CD4-positive, CD25-positive, alpha-beta regulatory T cell (primary cell): Measurements from ENCODE around the gene REPIN1. TPM values are rescaled to one million over a fixed set of nuclear protein-coding genes. Genes with fewer than 3 reads are reported as not detected.

ENCODE experiments used
- ATAC-seq, 2 donors: fragments of 150-1000 bp; cut with Tn5 transposase; one replicate each; pipeline ENCODE4 v1.10.0; 2021; ENCODE audit warnings: low read depth in 2 of 2, moderate number of reproducible peaks in 2 of 2, moderate library complexity in 1 of 2
- DNase-seq, 3 donors: peaks; one replicate each; pipeline versions ENCODE4 v3.0.0 to v3.0.0-alpha.2; 2012 to 2022; ENCODE audit warnings: mixed read lengths in 1 of 3
- H3K27ac ChIP-seq: one replicate; pipeline ENCODE4 v1.7.0; 2013; ENCODE audit warnings: mild to moderate bottlenecking, low read length; ENCODE audit not compliant: insufficient read depth, poor library complexity, severe bottlenecking
- H3K27me3 ChIP-seq: one replicate; pipeline ENCODE4 v1.7.0; 2013; ENCODE audit warnings: low read length; ENCODE audit not compliant: control insufficient read depth, insufficient read depth
- H3K36me3 ChIP-seq: one replicate; pipeline ENCODE4 v1.7.0; 2013; ENCODE audit warnings: mild to moderate bottlenecking, low read length, moderate library complexity; ENCODE audit not compliant: control insufficient read depth, insufficient read depth
- H3K4me1 ChIP-seq: 2 replicates; pipeline ENCODE4 v1.7.0; 2013; ENCODE audit warnings: mild to moderate bottlenecking, low read length; ENCODE audit not compliant: insufficient read depth, control insufficient read depth, poor library complexity, severe bottlenecking
- H3K4me3 ChIP-seq: one replicate; pipeline ENCODE4 v1.7.0; 2013; ENCODE audit warnings: low read depth, mild to moderate bottlenecking, low read length, moderate library complexity
- H3K9me3 ChIP-seq, 2 experiments: 1 replicate in 1 of 2; 2 replicates in 1 of 2; pipeline ENCODE4 v1.7.0; 2013; ENCODE audit warnings: low read length in 2 of 2, mild to moderate bottlenecking in 1 of 2, moderate library complexity in 1 of 2; ENCODE audit not compliant: control insufficient read depth in 2 of 2
- H3K27ac Mint-ChIP-seq, 3 donors: one replicate each; pipeline ENCODE4 v1.8.0; 2020 to 2022; ENCODE audit warnings: mild to moderate bottlenecking in 3 of 3, mixed read lengths in 3 of 3, moderate library complexity in 2 of 3
- H3K27me3 Mint-ChIP-seq: one replicate; pipeline ENCODE4 v1.8.0; 2022; ENCODE audit warnings: mild to moderate bottlenecking, mixed read lengths
- H3K36me3 Mint-ChIP-seq: one replicate; pipeline ENCODE4 v1.8.0; 2020; ENCODE audit warnings: mixed read lengths
- H3K4me1 Mint-ChIP-seq, 4 donors: one replicate each; pipeline ENCODE4 v1.8.0; 2020 to 2022; ENCODE audit warnings: mixed read lengths in 4 of 4, mild to moderate bottlenecking in 1 of 4
- H3K4me3 Mint-ChIP-seq, 4 donors: one replicate each; pipeline ENCODE4 v1.8.0; 2020 to 2022; ENCODE audit warnings: mild to moderate bottlenecking in 4 of 4, mixed read lengths in 4 of 4, moderate library complexity in 3 of 4
- H3K9me3 Mint-ChIP-seq, 7 donors: one replicate each; pipeline ENCODE4 v1.8.0; 2020 to 2022; ENCODE audit warnings: mixed read lengths in 7 of 7, mild to moderate bottlenecking in 3 of 7, moderate library complexity in 2 of 7
- polyA plus RNA-seq, 4 donors: library from polyadenylated mRNA; unstranded; fragments of 300-500 nt; fragmentation: Illumina TruSeq; gene quantifications; one replicate each; pipeline ENCODE4 v1.2.3, GENCODE V29; 2021
- total RNA-seq: library from RNA; stranded (reverse); gene quantifications from one replicate; pipeline ENCODE4 v1.2.3, GENCODE V29; 2022

The REPIN1 gene
- total and polyA plus RNA-seq, 5 donors from 2014 or later: 22.5 to 40.3 (median 29.7) TPM

- H3K4me3 ChIP-seq: no peak overlapping the region
These were observed 43.5 kb upstream of the REPIN1 start for GRCh38 chr7:150325110-150325611.

GRCh38 chr7:150325901-150326300, 42.7 kb upstream of the REPIN1 start:
- Histone ChIP-seq H3K27ac (no peak overlapping the region), H3K4me1 (peaks cover 23% of the 10 kb centered on the region), H3K27me3 (no peaks in the 10 kb centered on the region), H3K9me3 (no peaks in the 10 kb centered on the region), H3K4me3 (no peak overlapping the region), H3K36me3 (peaks cover 28% of the 10 kb centered on the region)
- Mint-ChIP-seq H3K27ac (peak overlapping the region in 1 of 3 donors; percentile 96), H3K9me3 (peaks cover 0 to 2% (median 0%) of the 10 kb centered on the region in 7 donors), H3K36me3 (peaks cover 44% of the 10 kb centered on the region), H3K27me3 (no peaks in the 10 kb centered on the region), H3K4me3 (peak overlapping the region in 3 of 4 donors; percentile 38 to 99 (median 96)), H3K4me1 (peaks cover 9 to 45% (median 34%) of the 10 kb centered on the region in 4 donors)
- ATAC-seq (no peak), DNase-seq (no peak)

More at GRCh38 chr7:150325110-150325611, 43.5 kb upstream of the REPIN1 start:
- Mint-ChIP-seq H3K27me3 (no peaks in the 10 kb centered on the region), H3K27ac (peak overlapping the region; percentile 96 to 99 (median 96)), H3K36me3 (peaks cover 45% of the 10 kb centered on the region), H3K4me1 (peaks cover 9 to 47% (median 36%) of the 10 kb centered on the region in 4 donors), H3K4me3 (peak overlapping the region; percentile 96 to 99 (median 98)), H3K9me3 (peaks cover 0 to 2% (median 0%) of the 10 kb centered on the region in 7 donors)
- DNase-seq: no peak
- H3K4me1 ChIP-seq: peaks cover 26% of the 10 kb centered on the region
- peaks cover 28% of the 10 kb centered on the region for H3K36me3 ChIP-seq
- ATAC-seq: no peak
- no peaks in the 10 kb centered on the region for H3K27me3 ChIP-seq
- H3K9me3 ChIP-seq: no peaks in the 10 kb centered on the region
- no peak overlapping the region for H3K27ac ChIP-seq

- DNase-seq: no peak
- H3K27me3 ChIP-seq: no peaks in the 10 kb centered on the region
- Mint-ChIP-seq H3K9me3 (peaks cover 0 to 2% (median 0%) of the 10 kb centered on the region in 7 donors), H3K4me1 (peaks cover 9 to 39% (median 29%) of the 10 kb centered on the region in 4 donors), H3K27ac (peak overlapping the region in 1 of 3 donors; percentile 65), H3K4me3 (peak overlapping the region in 2 of 4 donors; percentile 51 to 54), H3K36me3 (peaks cover 40% of the 10 kb centered on the region), H3K27me3 (no peaks in the 10 kb centered on the region)
- H3K9me3 ChIP-seq: no peaks in the 10 kb centered on the region
- H3K27ac ChIP-seq: no peak overlapping the region
- no peak for ATAC-seq
- peaks cover 23% of the 10 kb centered on the region for H3K4me1 ChIP-seq
- no peak overlapping the region for H3K4me3 ChIP-seq
- H3K36me3 ChIP-seq: peaks cover 28% of the 10 kb centered on the region
These were observed 41.9 kb upstream of the REPIN1 start for GRCh38 chr7:150326657-150327268.

GRCh38 chr7:150327308-150327707, 41.3 kb upstream of the REPIN1 start:
- no peaks in the 10 kb centered on the region for H3K27me3 Mint-ChIP-seq
- H3K27ac Mint-ChIP-seq: no peak overlapping the region

GRCh38 chr7:150329331-150330120, 39.1 kb upstream of the REPIN1 start:
- Mint-ChIP-seq H3K27me3 (no peaks in the 10 kb centered on the region), H3K9me3 (no peaks in the 10 kb centered on the region), H3K27ac (no peak overlapping the region)

More at GRCh38 chr7:150327308-150327707, 41.3 kb upstream of the REPIN1 start:
- Mint-ChIP-seq H3K4me1 (peaks cover 8 to 34% (median 24%) of the 10 kb centered on the region in 4 donors), H3K4me3 (peak overlapping the region in 2 of 4 donors; percentile 51 to 54), H3K9me3 (peaks cover 0 to 2% (median 0%) of the 10 kb centered on the region in 7 donors), H3K36me3 (peaks cover 40% of the 10 kb centered on the region)
- Histone ChIP-seq H3K4me1 (peaks cover 18% of the 10 kb centered on the region), H3K36me3 (peaks cover 31% of the 10 kb centered on the region), H3K9me3 (no peaks in the 10 kb centered on the region), H3K27ac (no peak overlapping the region), H3K27me3 (no peaks in the 10 kb centered on the region), H3K4me3 (no peak overlapping the region)
- no peak for DNase-seq
- no peak for ATAC-seq

GRCh38 chr7:150330211-150330885, 38.3 kb upstream of the REPIN1 start:
- ATAC-seq (no peak), DNase-seq (no peak)
- H3K27ac Mint-ChIP-seq: no peak overlapping the region
- H3K36me3 ChIP-seq: peaks cover 28% of the 10 kb centered on the region
- H3K27ac ChIP-seq: no peak overlapping the region
- no peaks in the 10 kb centered on the region for H3K9me3 Mint-ChIP-seq
- no peaks in the 10 kb centered on the region for H3K4me1 ChIP-seq
- no peak overlapping the region for H3K4me3 ChIP-seq
- H3K4me3 Mint-ChIP-seq: no peak overlapping the region
- peaks cover 5 to 10% (median 7%) of the 10 kb centered on the region in 4 donors for H3K4me1 Mint-ChIP-seq
- H3K9me3 ChIP-seq: no peaks in the 10 kb centered on the region
- no peaks in the 10 kb centered on the region for H3K27me3 ChIP-seq
- no peaks in the 10 kb centered on the region for H3K27me3 Mint-ChIP-seq
- peaks cover 34% of the 10 kb centered on the region for H3K36me3 Mint-ChIP-seq

More at GRCh38 chr7:150329331-150330120, 39.1 kb upstream of the REPIN1 start:
- no peak for DNase-seq
- H3K4me1 Mint-ChIP-seq: peaks cover 3 to 18% (median 12%) of the 10 kb centered on the region in 4 donors
- peaks cover 40% of the 10 kb centered on the region for H3K36me3 Mint-ChIP-seq
- no peak overlapping the region for H3K4me3 Mint-ChIP-seq
- H3K27ac ChIP-seq: no peak overlapping the region
- H3K27me3 ChIP-seq: no peaks in the 10 kb centered on the region
- ATAC-seq: no peak
- no peak overlapping the region for H3K4me3 ChIP-seq
- no peaks in the 10 kb centered on the region for H3K9me3 ChIP-seq
- H3K36me3 ChIP-seq: peaks cover 31% of the 10 kb centered on the region
- H3K4me1 ChIP-seq: peaks cover 5% of the 10 kb centered on the region

GRCh38 chr7:150332852-150333635, 35.6 kb upstream of the REPIN1 start:
- Mint-ChIP-seq H3K27ac (peak overlapping the region in 1 of 3 donors; percentile 46), H3K4me1 (peaks cover 0 to 6% (median 2%) of the 10 kb centered on the region in 4 donors), H3K27me3 (peaks cover 4% of the 10 kb centered on the region), H3K4me3 (no peak overlapping the region), H3K9me3 (no peaks in the 10 kb centered on the region), H3K36me3 (peaks cover 24% of the 10 kb centered on the region)
- Histone ChIP-seq H3K27ac (no peak overlapping the region), H3K27me3 (no peaks in the 10 kb centered on the region), H3K4me3 (no peak overlapping the region), H3K36me3 (peaks cover 16% of the 10 kb centered on the region), H3K4me1 (no peaks in the 10 kb centered on the region), H3K9me3 (no peaks in the 10 kb centered on the region)
- no peak for DNase-seq
- ATAC-seq: no peak
